22Rv1 (cell line): ENCODE measurements around the gene ANKH.

Experiments used
- CTCF ChIP-seq: fragments of 450-650 bp; IDR thresholded peaks from 2 replicates; pipeline ENCODE4 v1.5.1; 2017; ENCODE audit warnings: mild to moderate bottlenecking
- ZFX ChIP-seq: fragments of 450-650 bp; IDR thresholded peaks from 2 replicates; pipeline ENCODE4 v1.6.1; 2017; ENCODE audit warnings: antibody characterized with exemption, borderline replicate concordance

- no peak for TF ChIP-seq CTCF
- no peak for TF ChIP-seq ZFX
Measured at GRCh38 chr5:14696851-14697250, 174.7 kb downstream of the ANKH start.
